IMR-90 (cell line): ENCODE measurements around the gene PILRA.

Experiments used
- CTCF ChIP-seq: conservative IDR thresholded peaks from 2 replicates; pipeline ENCODE4 v1.5.1; 2012; ENCODE audit warnings: mild to moderate bottlenecking, low read depth, low read length, improper control_type of control experiment
- FOS ChIP-seq: fragments of 150-350 bp; IDR thresholded peaks from 2 replicates; pipeline ENCODE4 v1.6.1; 2016; ENCODE audit warnings: low read depth, low read length
- MAZ ChIP-seq: IDR thresholded peaks from 2 replicates; pipeline ENCODE4 v1.6.1; 2012; ENCODE audit warnings: low read depth, mild to moderate bottlenecking, low read length, improper control_type of control experiment, moderate library complexity, borderline replicate concordance
- MXI1 ChIP-seq: IDR thresholded peaks from 2 replicates; pipeline ENCODE4 v1.6.1; 2012; ENCODE audit warnings: low read depth, mild to moderate bottlenecking, low read length, moderate library complexity, borderline replicate concordance
- NFE2L2 ChIP-seq: fragments of 150-350 bp; IDR thresholded peaks from 2 replicates; pipeline ENCODE4 v1.6.1; 2016; ENCODE audit warnings: low read depth, mild to moderate bottlenecking, low read length
- POLR2A ChIP-seq: IDR thresholded peaks from 2 replicates; pipeline ENCODE4 v1.6.1; 2012; ENCODE audit warnings: mild to moderate bottlenecking, low read depth, low read length
- RAD21 ChIP-seq: IDR thresholded peaks from 2 replicates; pipeline ENCODE4 v1.6.1; 2012; ENCODE audit warnings: low read length, improper control_type of control experiment
- USF2 ChIP-seq: fragments of 150-350 bp; IDR thresholded peaks from 2 replicates; pipeline ENCODE4 v1.6.1; 2017; ENCODE audit warnings: mild to moderate bottlenecking, antibody characterized with exemption, low read length, low read depth

- TF ChIP-seq CTCF (no peak), RAD21 (no peak), NFE2L2 (no peak), POLR2A (no peak), MAZ (no peak), FOS (no peak), USF2 (no peak), MXI1 (no peak)
Measured at GRCh38 chr7:100394077-100394476, 20.8 kb downstream of the PILRA start.
